HCT116 (cell line): ENCODE results near the gene BMERB1. TPM values are rescaled to one million over a fixed set of nuclear protein-coding genes. Genes with fewer than 3 reads are reported as not detected.

Source experiments
- ATAC-seq: fragments of 200-7000 bp; cut with Tn5 transposase; 2 replicates; pipeline ENCODE4 v1.9.1; 2020; ENCODE audit warnings: mild to moderate bottlenecking, moderate library complexity
- BruUV-seq: library from RNA; stranded (reverse); fragments of 400-500 nt; replicated peaks from 2 replicates; lab custom pipeline; 2021; lab: Mats Ljungman, UMichigan
- CTCF ChIA-PET: fragments of 300-600 bp; sonication (Branson Sonifier 250); formaldehyde crosslinking; loops from one replicate; lab custom pipeline; 2021; ENCODE audit warnings: antibody characterized with exemption; lab: Charles Lee
- POLR2A ChIA-PET: fragments of 300-600, 350-600 bp; sonication (Branson Sonifier 250); formaldehyde crosslinking; loops from one replicate; lab custom pipeline; 2021; ENCODE audit warnings: antibody characterized with exemption; lab: Charles Lee
- RAD21 ChIA-PET, 2 experiments: fragments of 300-600 bp; sonication (Branson Sonifier 250); formaldehyde crosslinking; loops; one replicate each; lab custom pipeline; 2023; ENCODE audit warnings: low total read pairs in 2 of 2; ENCODE audit not compliant: uncharacterized antibody in 2 of 2, unreplicated experiment in 2 of 2, low non-redundant PET in 1 of 2; lab: Charles Lee
- DNase-seq: peaks from one replicate; pipeline ENCODE4 v3.0.0-alpha.2; 2010; ENCODE audit warnings: low read depth, low spot score
- H2AFZ ChIP-seq: fragments of 200-600 bp; shearing (Covaris generic), sonication (generic); 2 replicates; pipeline ENCODE4 v1.6.1; 2017; ENCODE audit warnings: low read depth, mixed run types, mixed read lengths, antibody characterized with exemption, low read length; ENCODE audit not compliant: poor library complexity, severe bottlenecking
- H3K27ac ChIP-seq: 2 replicates; pipeline ENCODE4 v1.5.1; 2012; ENCODE audit warnings: low read depth, low read length
- H3K27me3 ChIP-seq: fragments of 200-600 bp; sonication (generic); 2 replicates; pipeline ENCODE4 v1.6.1; 2016; ENCODE audit warnings: mixed run types, low read length, mixed read lengths; ENCODE audit not compliant: insufficient read depth
- H3K36me3 ChIP-seq, 2 experiments: fragments of 200-500 bp in 1 of 2; fragments of 200-600 bp in 1 of 2; sonication (Bioruptor generic) in 1 of 2; sonication (generic) in 1 of 2; 2 replicates each; pipeline versions ENCODE4 v1.5.1 to v1.6.1; 2014 to 2016; ENCODE audit warnings: low read length in 2 of 2, inconsistent platforms in 1 of 2, mixed read lengths in 1 of 2, mixed run types in 1 of 2; ENCODE audit not compliant: insufficient read depth in 2 of 2, control insufficient read depth in 1 of 2
- H3K4me1 ChIP-seq, 2 experiments: fragments of 200-600 bp in 1 of 2; sonication (generic) in 1 of 2; 2 replicates each; pipeline versions ENCODE4 v1.5.1 to v1.6.1; 2012 to 2017; ENCODE audit warnings: low read length in 2 of 2, inconsistent platforms in 1 of 2, mild to moderate bottlenecking in 1 of 2, mixed read lengths in 1 of 2, mixed run types in 1 of 2, moderate library complexity in 1 of 2; ENCODE audit not compliant: insufficient read depth in 2 of 2, control insufficient read depth in 1 of 2
- H3K4me2 ChIP-seq: fragments of 200-600 bp; sonication (generic); 2 replicates; pipeline ENCODE4 v1.6.1; 2017; ENCODE audit warnings: mixed run types, low read length, mixed read lengths
- H3K4me3 ChIP-seq, 2 experiments: fragments of 200-600 bp in 1 of 2; sonication (generic) in 1 of 2; replicated peaks in 1 of 2; 2 replicates each; pipeline ENCODE4 v1.5.1; 2011 to 2016; ENCODE audit warnings: low read length in 2 of 2, control low read depth in 1 of 2, low read depth in 1 of 2, mild to moderate bottlenecking in 1 of 2, mixed read lengths in 1 of 2, mixed run types in 1 of 2
- H3K79me2 ChIP-seq: fragments of 200-600 bp; sonication (generic); 2 replicates; pipeline ENCODE4 v1.6.1; 2017; ENCODE audit warnings: mild to moderate bottlenecking, mixed run types, low read length, moderate library complexity, mixed read lengths; ENCODE audit not compliant: insufficient read depth
- H3K9ac ChIP-seq: fragments of 200-600 bp; sonication (generic); 2 replicates; pipeline ENCODE4 v1.6.1; 2016; ENCODE audit warnings: low read length, mixed read lengths
- H3K9me2 ChIP-seq: fragments of 200-600 bp; sonication (generic), shearing (Covaris generic); 2 replicates; pipeline ENCODE4 v1.6.1; 2017; ENCODE audit warnings: mixed run types, mild to moderate bottlenecking, moderate library complexity; ENCODE audit not compliant: insufficient read depth
- H3K9me3 ChIP-seq, 2 experiments: fragments of 200-500 bp in 1 of 2; fragments of 200-600 bp in 1 of 2; sonication (Bioruptor generic) in 1 of 2; sonication (generic) in 1 of 2; 2 replicates each; pipeline ENCODE4 v1.6.1; 2014 to 2017; ENCODE audit warnings: low read length in 2 of 2, mixed read lengths in 2 of 2, inconsistent platforms in 1 of 2, low read depth in 1 of 2, mild to moderate bottlenecking in 1 of 2, mixed run types in 1 of 2, moderate library complexity in 1 of 2; ENCODE audit not compliant: control insufficient read depth in 1 of 2, insufficient read depth in 1 of 2
- H4K20me1 ChIP-seq: fragments of 200-600 bp; sonication (generic), shearing (Covaris generic); 2 replicates; pipeline ENCODE4 v1.6.1; 2017; ENCODE audit warnings: mixed run types, mild to moderate bottlenecking, moderate library complexity; ENCODE audit not compliant: insufficient read depth
- CEBPB ChIP-seq: IDR thresholded peaks from 2 replicates; pipeline ENCODE4 v1.6.1; 2012; ENCODE audit warnings: low read depth
- EGR1 ChIP-seq: IDR thresholded peaks from 2 replicates; pipeline ENCODE4 v1.6.1; 2012; ENCODE audit warnings: low read depth
- EZH2phosphoT487 ChIP-seq: fragments of 200-600 bp; IDR thresholded peaks from 2 replicates; pipeline ENCODE4 v1.6.1; 2018; ENCODE audit warnings: antibody characterized with exemption, borderline replicate concordance
- JUND ChIP-seq: IDR thresholded peaks from 2 replicates; pipeline ENCODE4 v1.6.1; 2012
- POLR2AphosphoS5 ChIP-seq: IDR thresholded peaks from 2 replicates; pipeline ENCODE4 v1.6.1; 2011; ENCODE audit warnings: mild to moderate bottlenecking, low read depth, low read length, moderate library complexity
- RAD21 ChIP-seq: IDR thresholded peaks from 2 replicates; pipeline ENCODE4 v1.6.1; 2012; ENCODE audit warnings: low read depth, mild to moderate bottlenecking
- SP1 ChIP-seq: IDR thresholded peaks from 2 replicates; pipeline ENCODE4 v1.6.1; 2012; ENCODE audit warnings: low read depth
- TCF7L2 ChIP-seq: IDR thresholded peaks from 2 replicates; pipeline ENCODE4 v1.7.0; 2011; ENCODE audit warnings: borderline replicate concordance, inconsistent platforms; ENCODE audit not compliant: insufficient read depth, insufficient read length; ENCODE audit errors: extremely low read depth
- YY1 ChIP-seq: IDR thresholded peaks from 2 replicates; pipeline ENCODE4 v1.6.1; 2011; ENCODE audit warnings: low read length, low read depth, moderate library complexity, mild to moderate bottlenecking; ENCODE audit not compliant: insufficient replicate concordance; ENCODE audit errors: extremely low read depth
- intact Hi-C: fragments of 100-400 bp; cut with micrococcal nuclease; formaldehyde crosslinking; loops from 2 replicates; pipeline ENCODE4 v1.10.0; 2022
- total RNA-seq: library from RNA; stranded (reverse); gene quantifications from one replicate; pipeline ENCODE4 v1.2.1, GENCODE V29; 2021; ENCODE audit not compliant: unreplicated experiment

The BMERB1 gene
- total RNA-seq, 1 experiment from 2014 or later = 43.6 TPM

GRCh38 chr16:15490123-15490711 is 55.8 kb downstream of the BMERB1 start (continued):
- TF ChIP-seq TCF7L2 (no peak), JUND (no peak), EZH2phosphoT487 (no peak), RAD21 (no peak)

DNA sequence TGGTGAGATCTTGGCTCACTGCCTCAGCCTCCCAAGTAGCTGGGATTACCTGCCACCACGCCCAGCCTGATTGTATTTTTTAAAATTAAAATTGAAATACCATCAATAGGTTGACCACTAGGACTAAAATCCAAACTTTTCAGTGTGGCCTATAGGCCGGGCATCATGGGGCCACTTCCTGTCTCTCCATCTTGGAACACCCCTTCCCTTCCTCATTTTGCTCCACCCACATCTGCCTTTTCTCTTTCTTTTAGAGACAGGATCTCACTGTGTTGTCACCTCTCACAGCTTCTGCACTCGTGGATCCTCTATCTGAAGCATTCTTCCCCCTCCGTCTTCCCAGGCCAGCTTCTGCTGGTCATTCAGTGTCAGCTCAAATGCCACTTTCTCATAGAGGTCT is 57.0 kb downstream of the BMERB1 start:
- Histone ChIP-seq H3K4me2 (peak overlapping the region; percentile 66), H3K79me2 (peaks cover 11% of the 10 kb centered on the region; the same call in 1 of the 2 replicates), H3K4me3 (no peak overlapping the region), H4K20me1 (no peaks in the 10 kb centered on the region), H3K27me3 (no peaks in the 10 kb centered on the region), H3K36me3 (no peaks in the 10 kb centered on the region), H3K4me1 (peaks cover 67 to 95% of the 10 kb centered on the region in 2 experiments), H3K27ac (peak overlapping the region; percentile 84), H2AFZ (peak overlapping the region; percentile 50), H3K9me3 (no peaks in the 10 kb centered on the region), H3K9ac (peak overlapping the region; percentile 23; the same call in 1 of the 2 replicates), H3K9me2 (no peaks in the 10 kb centered on the region)
- intact Hi-C loops = no loop called here
- no peak for DNase-seq
- TF ChIP-seq POLR2AphosphoS5 = no peak; the same call in 1 of the 2 replicates
- no peak for TF ChIP-seq CEBPB
- TF ChIP-seq EGR1 = no peak
- peak; percentile 34 for TF ChIP-seq YY1
- no peak for TF ChIP-seq SP1
- CTCF ChIA-PET = no interaction called here
- RAD21 ChIA-PET = no interaction called here
- no TSS peak for BruUV-seq
- 0 out of 2 replicates have a peak, but pooled peaks have one; percentile 16 for ATAC-seq
- POLR2A ChIA-PET = interaction anchor here (0.9 kb wide), 2 partner anchors 9 to 11 kb away, joined by 3 read pairs; no protein-coding TSS in a partner anchor
